ENCODE measurements around the gene TBL2.
A peak's percentile ranks its signal among the peaks of the same experiment; 100 is the strongest.
"Not testable (repeated sequence)": the region's sequence is repeated elsewhere in the genome, so short reads cannot be mapped to it uniquely, and the experiment has no call there.

TBL2 gene

DNA sequence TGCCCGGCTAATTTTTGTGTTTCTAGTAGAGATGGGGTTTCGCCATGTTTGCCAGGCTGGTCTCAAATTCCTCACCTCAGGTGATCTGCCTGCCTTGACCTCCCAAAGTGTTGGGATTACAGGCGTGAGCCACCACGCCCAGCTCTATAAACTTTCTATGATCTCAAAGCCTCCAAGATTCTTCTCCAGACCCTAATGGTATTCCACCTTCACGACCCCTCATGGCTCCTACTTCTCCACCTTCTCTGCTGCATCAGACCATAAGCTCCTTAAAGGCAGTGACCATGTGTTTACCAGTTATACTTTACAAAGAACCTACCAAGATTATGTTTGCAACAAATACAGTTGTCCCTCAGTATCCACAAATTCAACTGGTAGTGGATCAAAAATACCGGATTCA is 46.2 kb downstream of the TBL2 start:
- DNase-seq: no peak

DNA sequence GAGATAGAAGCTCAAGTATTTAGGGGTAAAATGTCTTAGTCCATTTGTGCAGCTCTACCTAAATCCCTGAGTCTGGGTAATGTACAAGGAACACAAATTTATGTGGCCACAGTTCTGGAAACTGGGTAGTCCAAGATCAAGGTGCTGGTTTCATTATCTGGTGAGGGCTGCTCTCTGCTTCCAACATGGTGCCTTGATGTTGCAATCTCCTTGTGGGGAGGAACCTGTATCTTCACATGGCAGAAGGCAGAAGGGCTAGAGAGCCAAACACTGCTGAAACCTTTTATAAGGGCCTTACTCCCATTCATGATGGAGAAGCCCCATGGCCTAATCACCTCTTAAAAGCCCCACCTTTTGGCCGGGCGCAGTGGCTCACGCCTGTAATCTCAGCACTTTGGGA is 47.6 kb downstream of the TBL2 start:
- DNase-seq: no peak

DNA sequence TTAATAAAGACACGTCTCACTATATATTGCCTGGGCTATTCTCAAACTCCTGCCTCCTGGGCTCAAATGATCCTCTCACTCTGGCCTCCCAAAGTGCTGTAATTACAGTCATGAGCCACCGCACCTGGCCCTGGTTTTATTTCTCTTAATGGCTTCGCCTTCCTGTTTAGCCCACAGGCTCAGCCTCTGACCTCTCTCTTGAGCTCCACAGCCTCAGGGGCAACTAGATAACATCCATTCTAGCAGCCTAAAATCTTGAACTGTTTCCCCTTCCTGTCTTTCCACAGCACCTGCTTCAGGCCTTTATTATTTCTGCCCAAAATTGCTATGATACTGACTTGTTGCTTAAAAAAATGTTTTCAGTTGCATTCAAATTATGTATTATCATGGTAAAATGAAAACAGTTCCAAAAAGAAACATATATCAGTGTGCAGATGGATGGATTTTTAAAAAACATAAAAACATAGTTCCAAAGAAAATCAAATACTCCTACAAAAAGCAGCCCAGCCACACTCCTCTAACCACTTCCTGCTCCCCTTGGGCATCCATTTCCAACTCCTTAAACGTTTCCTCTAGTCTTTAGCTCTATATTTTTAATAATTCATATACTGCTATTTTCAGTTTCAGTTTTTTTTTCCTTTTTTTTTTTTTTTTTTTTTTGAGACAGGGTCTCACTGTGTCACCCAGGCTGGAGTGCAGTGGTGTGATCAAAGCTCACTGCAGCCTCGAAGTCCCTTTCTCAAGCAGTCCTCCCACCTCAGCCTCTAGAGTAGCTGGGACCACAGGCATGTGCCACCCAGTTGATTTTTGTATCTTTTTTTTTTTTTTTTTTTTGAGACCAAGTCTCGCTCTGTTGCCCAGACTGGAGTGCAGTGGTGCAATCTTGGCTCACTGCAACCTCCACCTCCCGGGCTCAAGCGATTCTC is 51.2 kb downstream of the TBL2 start:
- DNase-seq: peak in 1 of 2 donors; percentile 6

DNA sequence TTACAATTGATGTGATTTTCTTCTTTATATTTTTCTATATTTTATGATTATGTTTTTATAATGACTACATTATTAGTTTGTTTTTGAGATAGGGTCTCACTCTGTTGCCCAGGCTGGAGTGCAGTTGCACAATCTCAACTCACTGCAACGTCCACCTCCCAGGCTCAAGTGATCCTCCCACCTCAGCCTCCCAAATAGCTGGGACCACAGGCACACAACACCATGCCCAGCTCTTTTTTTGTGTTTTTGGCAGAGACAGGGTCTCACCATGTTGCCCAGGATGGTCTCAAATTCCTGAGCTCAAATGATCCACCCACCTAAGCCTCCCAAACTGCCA is 52.3 kb downstream of the TBL2 start:
- DNase-seq: not testable (repeated sequence)

DNA sequence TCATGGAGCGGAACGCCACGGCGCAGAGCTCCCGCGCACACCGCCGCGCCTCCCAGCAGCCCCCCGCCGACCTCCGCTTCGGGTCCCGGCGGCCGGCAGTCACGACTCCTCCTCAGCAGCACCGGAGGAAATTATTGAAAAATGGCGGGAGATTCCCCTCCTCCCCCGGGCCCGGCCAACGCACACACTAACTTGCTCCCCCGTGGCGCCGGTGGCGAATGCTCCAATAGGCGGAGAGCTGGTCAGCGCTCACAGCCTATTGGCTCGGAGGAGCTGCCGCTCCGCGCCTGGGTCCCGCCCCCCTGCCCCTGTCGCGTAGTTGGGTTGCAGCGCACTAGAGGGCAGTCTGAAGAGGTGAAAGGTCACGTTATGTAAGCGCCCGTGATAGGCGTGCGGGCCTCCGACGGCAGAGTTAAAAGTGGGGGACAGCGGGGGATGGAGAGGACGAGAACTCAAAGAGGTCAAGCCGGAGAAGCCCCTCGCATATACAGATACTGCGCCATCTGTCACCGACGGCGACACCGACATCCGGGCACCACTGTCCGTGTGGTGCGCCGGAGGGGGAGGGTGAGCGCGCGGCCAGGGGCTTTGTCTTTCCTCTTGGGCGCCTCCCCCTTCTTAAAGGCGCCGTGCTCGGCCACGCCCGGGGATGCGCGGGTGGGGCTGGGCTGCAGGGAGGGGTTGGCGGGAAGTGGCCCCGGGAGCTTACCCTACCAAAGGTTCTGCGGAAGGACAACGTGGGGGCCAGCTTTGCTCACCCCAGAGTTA is 56.1 kb downstream of the TBL2 start, which contains the start of gene BAZ1B:
TSS of gene BAZ1B (minus strand) at position 189 of the 768 bp plus-strand sequence. CDS start 360 bp downstream, outside the sequence.
- peak; percentile 98 to 99 for DNase-seq

DNA sequence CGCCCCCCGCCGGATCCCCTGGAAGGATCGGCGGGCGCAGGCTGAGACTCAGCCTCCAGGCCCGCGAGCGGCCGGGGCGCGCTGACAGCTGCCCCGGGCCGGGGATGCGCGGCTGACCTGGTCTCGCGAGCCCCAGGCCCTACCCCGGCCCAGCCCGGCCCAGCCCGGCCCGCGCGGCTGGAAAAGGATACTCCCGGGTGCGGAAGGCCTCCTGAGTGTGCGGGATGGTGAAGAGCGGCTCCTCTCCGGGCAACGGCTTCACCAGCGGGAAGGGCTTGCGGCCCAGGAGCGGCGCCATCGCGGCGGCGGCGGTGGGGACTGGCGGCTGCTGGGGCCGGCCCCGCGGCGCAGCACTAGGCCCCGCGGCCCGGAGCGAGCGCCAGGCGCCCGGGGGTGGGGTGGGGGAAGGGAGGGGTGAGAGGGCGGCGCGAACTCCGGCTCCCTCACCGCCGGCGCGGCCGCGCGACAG is 56.7 kb downstream of the TBL2 start:
- no peak for DNase-seq

DNA sequence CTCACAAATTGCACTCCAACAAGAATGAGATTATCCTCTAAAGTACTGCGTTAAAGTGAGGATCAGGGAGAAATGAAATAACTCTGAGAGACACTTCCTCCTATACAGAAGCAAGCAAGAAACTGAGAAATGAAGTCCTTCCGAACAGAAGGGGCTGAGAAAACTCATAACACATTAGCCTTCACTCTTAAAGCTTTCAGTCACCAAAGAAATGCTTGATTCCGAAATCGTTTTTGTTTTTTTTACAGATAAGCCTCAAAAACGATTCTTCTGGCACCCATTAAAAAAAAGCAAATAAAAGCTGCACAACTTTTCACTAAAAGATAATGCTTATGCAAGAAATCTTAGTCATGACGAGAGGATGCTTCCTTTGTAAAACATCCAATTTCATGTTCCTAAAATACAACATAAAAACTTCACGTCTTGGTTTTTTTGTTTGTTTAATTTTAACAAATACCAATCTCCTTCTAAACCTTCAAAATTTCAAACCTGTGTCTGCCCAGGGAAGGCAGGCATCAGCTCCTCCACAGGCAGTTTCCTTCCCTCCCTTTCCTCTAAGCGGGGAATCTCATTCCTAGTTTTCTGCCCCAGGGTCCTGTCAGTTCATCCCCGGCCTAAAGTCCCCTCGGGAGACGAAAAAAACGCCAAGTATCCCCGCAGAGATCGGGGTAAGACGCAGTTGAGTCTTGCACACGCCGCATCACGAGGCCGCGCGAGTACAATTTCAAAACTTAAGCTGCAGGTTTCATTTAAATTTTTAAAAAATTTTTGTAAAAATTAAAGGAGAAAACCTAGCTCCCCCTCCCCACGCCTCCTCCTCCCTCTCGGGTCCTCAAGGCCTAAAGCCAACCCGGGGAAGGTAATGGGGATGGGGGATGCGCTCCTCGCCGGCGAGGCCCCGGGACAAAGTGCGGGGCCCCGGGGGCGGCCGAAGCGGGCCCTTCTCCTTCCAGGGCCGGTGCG is 57.4 kb downstream of the TBL2 start:
- no peak for DNase-seq

DNA sequence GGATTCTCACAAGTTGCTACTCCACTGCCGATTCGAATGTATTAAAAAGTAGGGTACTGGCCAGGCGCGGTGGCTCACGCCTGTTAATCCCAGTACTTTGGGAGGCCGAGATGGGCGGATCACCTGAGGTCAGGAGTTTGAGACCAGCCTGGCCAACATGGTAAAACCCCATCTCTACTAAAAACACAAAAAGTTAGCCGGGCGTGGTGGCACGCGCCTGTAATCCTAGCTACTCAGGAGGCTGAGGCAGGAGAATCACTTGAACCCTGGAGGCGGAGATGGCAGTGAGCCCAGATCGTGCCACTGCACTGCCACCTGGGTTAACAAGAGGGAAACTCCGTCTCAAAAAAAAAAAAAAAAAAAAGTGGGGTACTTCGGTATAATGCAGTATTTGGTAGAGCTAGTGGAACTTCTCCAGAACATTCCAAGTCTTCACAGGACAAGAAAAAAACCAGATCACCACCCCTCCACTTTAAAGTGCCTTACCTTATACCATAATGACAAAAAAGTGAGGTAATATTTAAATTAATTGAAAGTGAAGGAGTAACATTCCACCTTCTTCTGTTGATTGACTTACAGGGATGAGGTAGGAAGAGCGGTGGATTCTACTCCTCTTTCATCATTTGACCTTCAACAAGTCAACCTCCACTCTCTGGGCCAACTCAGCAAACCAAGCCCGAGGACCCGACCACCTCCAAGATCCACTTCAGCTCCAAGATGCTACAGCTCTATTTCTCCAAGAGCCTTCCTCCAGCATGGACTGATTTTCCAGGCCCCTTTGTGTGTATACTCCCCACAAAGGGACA is 58.3 kb downstream of the TBL2 start:
- DNase-seq: peak; percentile 37 to 48

DNA sequence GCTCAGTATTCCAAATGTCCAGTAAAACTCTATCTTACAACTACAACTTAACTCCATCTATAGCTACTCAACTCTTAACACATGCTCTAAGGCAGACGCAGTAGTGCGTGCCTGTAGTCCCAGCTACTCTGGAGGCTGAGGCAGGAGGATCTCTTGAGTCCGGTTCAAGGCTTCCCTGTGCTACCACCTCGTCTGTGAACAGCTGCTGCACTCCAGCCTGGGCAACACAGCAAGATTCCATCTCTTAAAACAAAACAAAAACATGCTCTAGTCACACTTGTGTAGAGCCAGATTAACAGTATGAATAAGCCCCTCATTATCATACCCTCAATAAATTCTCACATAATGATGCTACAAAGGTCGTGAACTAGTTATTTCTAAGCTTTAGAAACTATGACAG is 59.9 kb downstream of the TBL2 start:
- no peak for DNase-seq
